Vagina (tissue), 2 donors: ENCODE data around the gene PTPRD. TPM values are rescaled to one million over a fixed set of nuclear protein-coding genes. Genes with fewer than 3 reads are reported as not detected.

Experiments used
- DNase-seq, 2 donors: peaks; one replicate each; pipeline ENCODE4 v3.0.0-alpha.2; 2017; ENCODE audit errors: extremely low spot score in 2 of 2
- H3K27ac ChIP-seq: fragments of 200-600 bp; sonication (generic); one replicate; pipeline ENCODE4 v1.5.1; 2019
- H3K27me3 ChIP-seq: fragments of 200-600 bp; sonication (generic); one replicate; pipeline ENCODE4 v1.5.1; 2019
- H3K36me3 ChIP-seq, 2 donors: fragments of 200-600 bp; sonication (generic); one replicate each; pipeline ENCODE4 v1.5.1; 2017 to 2019
- H3K4me1 ChIP-seq: fragments of 200-600 bp; sonication (generic); one replicate; pipeline ENCODE4 v1.5.1; 2019
- H3K4me3 ChIP-seq, 2 donors: fragments of 200-600 bp; sonication (generic); 1 replicate in 1 of 2; 2 replicates in 1 of 2; pipeline ENCODE4 v1.5.1; 2016 to 2019
- H3K9me3 ChIP-seq: fragments of 200-600 bp; sonication (generic); one replicate; pipeline ENCODE4 v1.5.1; 2019
- POLR2A ChIP-seq, 2 donors: fragments of 450-650 bp; IDR thresholded peaks; one replicate each; pipeline ENCODE4 v1.6.1; 2017; ENCODE audit warnings: antibody characterized with exemption in 2 of 2, mild to moderate bottlenecking in 2 of 2, moderate library complexity in 2 of 2
- POLR2AphosphoS5 ChIP-seq, 2 donors: sonication (generic); formaldehyde crosslinking; IDR thresholded peaks; one replicate each; pipeline ENCODE4 v1.9.0; 2017; ENCODE audit warnings: antibody characterized with exemption in 2 of 2, mild to moderate bottlenecking in 2 of 2, low read depth in 1 of 2; ENCODE audit not compliant: insufficient read depth in 1 of 2
- intact Hi-C: fragments of 100-400 bp; cut with DNase I; formaldehyde crosslinking; loops from one replicate; pipeline ENCODE4 v1.15.1; 2023
- total RNA-seq: library from RNA; depleted of rRNA; stranded (reverse); fragments of >200 nt; gene quantifications from one replicate; pipeline ENCODE4 v1.2.3, GENCODE V29; 2016
- TF ChIP-seq, protein P1 (sequence below), 3 experiments: fragments of 450-650 bp in 2 of 3; fragments of 200-600 bp in 1 of 3; sonication (generic) in 1 of 3; IDR thresholded peaks; one replicate each; pipeline ENCODE4 v1.5.1; 2017 to 2019; ENCODE audit warnings: antibody characterized with exemption in 3 of 3, mild to moderate bottlenecking in 2 of 3, moderate library complexity in 2 of 3

PTPRD gene
- total RNA-seq, 1 donor from 2014 or later, result 10.3 TPM

DNA sequence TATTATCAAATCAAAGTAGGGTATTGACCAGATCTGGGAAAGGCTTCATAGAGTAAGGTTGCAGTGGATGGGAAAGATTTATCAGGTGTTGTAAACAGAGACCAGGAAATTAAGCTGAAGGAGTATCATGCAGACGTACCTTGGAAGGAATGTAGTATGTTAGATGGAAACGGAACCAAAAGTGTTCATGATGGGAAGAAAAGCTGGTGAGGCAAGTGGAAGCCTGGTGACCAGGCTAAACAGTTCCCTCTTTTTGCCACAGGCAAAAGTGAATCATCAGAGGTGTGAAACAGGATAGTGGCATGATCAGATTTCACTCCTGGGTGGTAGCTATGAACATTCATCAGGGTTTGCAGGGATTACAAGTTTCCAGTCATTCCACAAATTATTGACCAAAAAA lies 2033.1 kb downstream of the PTPRD start:
- Histone ChIP-seq H3K27me3 (no peaks in the 10 kb centered on the region), H3K36me3 (no peaks in the 10 kb centered on the region), H3K27ac (no peak overlapping the region), H3K4me3 (no peak overlapping the region), H3K9me3 (no peaks in the 10 kb centered on the region), H3K4me1 (no peaks in the 10 kb centered on the region)
- no peak for DNase-seq
- no peak for TF ChIP-seq POLR2A (IDR thresholded peaks at IDR 0.05)
- TF ChIP-seq POLR2AphosphoS5 (IDR thresholded peaks at IDR 0.05; ENCODE audit: insufficient read depth in 1 of 2, low read depth in 1 of 2), result no peak
- TF ChIP-seq, protein P1, sequence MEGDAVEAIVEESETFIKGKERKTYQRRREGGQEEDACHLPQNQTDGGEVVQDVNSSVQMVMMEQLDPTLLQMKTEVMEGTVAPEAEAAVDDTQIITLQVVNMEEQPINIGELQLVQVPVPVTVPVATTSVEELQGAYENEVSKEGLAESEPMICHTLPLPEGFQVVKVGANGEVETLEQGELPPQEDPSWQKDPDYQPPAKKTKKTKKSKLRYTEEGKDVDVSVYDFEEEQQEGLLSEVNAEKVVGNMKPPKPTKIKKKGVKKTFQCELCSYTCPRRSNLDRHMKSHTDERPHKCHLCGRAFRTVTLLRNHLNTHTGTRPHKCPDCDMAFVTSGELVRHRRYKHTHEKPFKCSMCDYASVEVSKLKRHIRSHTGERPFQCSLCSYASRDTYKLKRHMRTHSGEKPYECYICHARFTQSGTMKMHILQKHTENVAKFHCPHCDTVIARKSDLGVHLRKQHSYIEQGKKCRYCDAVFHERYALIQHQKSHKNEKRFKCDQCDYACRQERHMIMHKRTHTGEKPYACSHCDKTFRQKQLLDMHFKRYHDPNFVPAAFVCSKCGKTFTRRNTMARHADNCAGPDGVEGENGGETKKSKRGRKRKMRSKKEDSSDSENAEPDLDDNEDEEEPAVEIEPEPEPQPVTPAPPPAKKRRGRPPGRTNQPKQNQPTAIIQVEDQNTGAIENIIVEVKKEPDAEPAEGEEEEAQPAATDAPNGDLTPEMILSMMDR (IDR thresholded peaks at IDR 0.05), result no peak
- intact Hi-C loops, result no loop called here

DNA sequence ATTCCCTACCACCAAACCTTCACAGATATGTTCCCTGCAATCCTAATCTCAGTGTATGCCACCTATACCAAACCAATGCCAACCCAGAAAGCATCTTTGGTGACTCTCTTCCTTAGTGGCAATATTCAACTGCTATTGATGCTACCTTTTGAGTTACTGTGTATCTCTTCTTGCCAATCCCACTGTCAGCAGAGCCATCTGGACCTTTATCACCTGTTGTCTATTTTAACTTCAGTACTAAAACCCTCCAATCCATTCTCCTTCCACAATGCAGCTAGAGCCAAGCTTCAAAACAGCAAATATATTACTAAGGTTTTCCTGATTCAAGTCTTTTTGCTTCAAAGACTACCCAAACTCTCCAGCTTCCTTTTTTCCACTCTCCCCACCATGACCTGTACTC lies 2036.1 kb downstream of the PTPRD start:
- no peak overlapping the region for H3K27ac ChIP-seq
- H3K36me3 ChIP-seq, result no peaks in the 10 kb centered on the region
- intact Hi-C loops, result no loop called here

DNA sequence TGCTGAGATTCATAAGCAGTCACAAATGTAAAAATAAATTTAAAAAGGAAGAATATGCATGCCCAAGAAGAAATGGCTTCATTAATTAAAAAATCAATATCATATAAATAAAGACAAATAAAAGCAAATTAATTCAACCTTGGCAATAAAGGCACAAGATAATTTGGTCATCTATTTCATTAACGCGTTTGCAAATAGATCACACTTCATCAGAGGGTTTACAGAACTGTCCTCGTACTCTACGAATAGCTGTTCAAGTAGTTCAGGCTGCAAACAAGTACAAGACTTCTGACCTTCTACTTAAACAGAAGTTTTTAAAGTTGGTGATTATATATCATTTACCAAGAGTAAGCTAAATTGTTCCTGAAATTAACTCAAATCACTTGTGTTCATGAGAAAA lies 2038.0 kb downstream of the PTPRD start:
- Histone ChIP-seq H3K27me3 (no peaks in the 10 kb centered on the region), H3K4me1 (no peaks in the 10 kb centered on the region), H3K4me3 (no peak overlapping the region), H3K9me3 (no peaks in the 10 kb centered on the region), H3K36me3 (no peaks in the 10 kb centered on the region), H3K27ac (no peak overlapping the region)
- intact Hi-C loops, result no loop called here
- no peak for DNase-seq
- TF ChIP-seq, protein P1 (IDR thresholded peaks at IDR 0.05), result no peak
- TF ChIP-seq POLR2A (IDR thresholded peaks at IDR 0.05) (no peak), POLR2AphosphoS5 (IDR thresholded peaks at IDR 0.05; ENCODE audit: insufficient read depth in 1 of 2, low read depth in 1 of 2) (no peak)

More for the DNA sequence above, 2036.1 kb downstream of the PTPRD start:
- no peak for TF ChIP-seq POLR2AphosphoS5 (IDR thresholded peaks at IDR 0.05; ENCODE audit: insufficient read depth in 1 of 2, low read depth in 1 of 2)
- TF ChIP-seq POLR2A (IDR thresholded peaks at IDR 0.05), result no peak
- TF ChIP-seq, protein P1 (IDR thresholded peaks at IDR 0.05), result no peak
- Histone ChIP-seq H3K4me1 (no peaks in the 10 kb centered on the region), H3K27me3 (no peaks in the 10 kb centered on the region), H3K9me3 (no peaks in the 10 kb centered on the region), H3K4me3 (no peak overlapping the region)
- DNase-seq, result no peak

DNA sequence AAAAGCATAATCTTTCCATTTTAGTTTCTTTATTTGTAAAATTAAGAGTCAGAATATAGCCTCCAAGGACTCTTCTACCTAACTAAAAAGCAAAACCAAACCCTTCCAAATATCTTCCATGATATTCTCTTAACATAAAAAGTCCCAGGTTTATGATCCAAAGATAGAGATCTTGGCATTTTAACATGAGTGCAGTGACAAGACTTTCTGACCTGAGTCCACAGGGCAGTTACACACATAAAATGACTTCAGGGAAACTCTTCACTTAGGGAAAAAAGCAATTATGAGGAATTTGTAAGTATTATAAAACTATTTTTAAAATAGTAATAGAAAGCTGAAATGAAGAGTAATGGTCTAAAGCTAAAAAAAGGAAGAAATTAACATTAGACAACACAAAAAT lies 2040.6 kb downstream of the PTPRD start:
- intact Hi-C loops, result no loop called here
- Histone ChIP-seq H3K4me3 (no peak overlapping the region), H3K27ac (no peak overlapping the region), H3K27me3 (no peaks in the 10 kb centered on the region), H3K36me3 (no peaks in the 10 kb centered on the region), H3K4me1 (no peaks in the 10 kb centered on the region), H3K9me3 (no peaks in the 10 kb centered on the region)
- TF ChIP-seq POLR2A (IDR thresholded peaks at IDR 0.05) (no peak), POLR2AphosphoS5 (IDR thresholded peaks at IDR 0.05; ENCODE audit: insufficient read depth in 1 of 2, low read depth in 1 of 2) (no peak)
- TF ChIP-seq, protein P1 (IDR thresholded peaks at IDR 0.05), result no peak
- no peak for DNase-seq

DNA sequence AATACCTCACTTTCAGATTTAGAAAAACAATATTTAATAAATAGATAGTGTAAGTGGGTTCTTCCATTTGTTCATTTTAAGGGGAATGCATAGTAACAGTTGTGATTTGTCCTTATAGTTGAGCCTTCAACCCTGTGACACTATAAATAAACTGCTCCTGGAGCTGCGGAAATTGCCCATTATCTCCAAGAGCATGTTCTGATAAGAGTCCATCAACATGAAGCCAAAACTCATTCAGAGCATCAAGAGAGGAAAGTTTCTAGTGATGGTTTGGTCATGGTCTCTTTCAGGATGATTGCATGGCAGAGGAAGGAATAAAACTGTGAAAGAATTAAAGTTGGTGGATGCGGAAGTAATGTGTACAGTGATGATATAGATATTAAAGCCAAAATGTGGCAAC lies 2041.2 kb downstream of the PTPRD start:
- Histone ChIP-seq H3K27me3 (no peaks in the 10 kb centered on the region), H3K4me3 (no peak overlapping the region), H3K9me3 (no peaks in the 10 kb centered on the region), H3K4me1 (no peaks in the 10 kb centered on the region), H3K36me3 (no peaks in the 10 kb centered on the region), H3K27ac (no peak overlapping the region)
- TF ChIP-seq POLR2AphosphoS5 (IDR thresholded peaks at IDR 0.05; ENCODE audit: insufficient read depth in 1 of 2, low read depth in 1 of 2) (no peak), POLR2A (IDR thresholded peaks at IDR 0.05) (no peak)
- TF ChIP-seq, protein P1 (IDR thresholded peaks at IDR 0.05), result no peak
- intact Hi-C loops, result no loop called here
- DNase-seq, result no peak
